ENCODE results near the gene SHROOM3.

DNA sequence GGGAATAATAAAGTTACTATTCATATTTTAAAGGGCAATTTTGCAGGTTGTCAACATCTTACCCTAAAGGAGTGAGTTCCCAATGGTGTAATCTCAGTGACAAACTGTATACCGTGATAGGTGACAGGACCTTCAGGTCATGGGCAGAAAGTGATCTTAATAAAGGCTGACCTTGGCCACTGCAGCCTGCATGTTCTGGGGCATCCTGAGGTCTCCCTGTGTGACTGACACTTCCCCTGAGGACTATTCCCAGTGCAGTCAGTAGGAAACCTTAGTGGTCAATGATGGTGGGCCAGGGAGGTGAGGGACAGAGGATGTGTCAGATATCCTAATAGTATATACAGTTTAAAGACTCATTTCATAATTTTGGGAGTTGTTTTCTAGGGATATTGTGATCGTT, 137.2 kb downstream of the SHROOM3 start:
- TF ChIP-seq NFIC (IDR thresholded peaks at IDR 0.05; ENCODE audit: low read length) = no peak
- no peak for TF ChIP-seq ZNF7 (CRISPR knock-in tag; IDR thresholded peaks at IDR 0.05)
- TF ChIP-seq ZNF431 (CRISPR knock-in tag; IDR thresholded peaks at IDR 0.05; ENCODE audit: borderline replicate concordance, low read depth) = no peak
- TF ChIP-seq, protein P1, sequence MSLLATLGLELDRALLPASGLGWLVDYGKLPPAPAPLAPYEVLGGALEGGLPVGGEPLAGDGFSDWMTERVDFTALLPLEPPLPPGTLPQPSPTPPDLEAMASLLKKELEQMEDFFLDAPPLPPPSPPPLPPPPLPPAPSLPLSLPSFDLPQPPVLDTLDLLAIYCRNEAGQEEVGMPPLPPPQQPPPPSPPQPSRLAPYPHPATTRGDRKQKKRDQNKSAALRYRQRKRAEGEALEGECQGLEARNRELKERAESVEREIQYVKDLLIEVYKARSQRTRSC (CRISPR knock-in tag; IDR thresholded peaks at IDR 0.05; ENCODE audit: low read depth) = no peak
- TF ChIP-seq, protein P2, sequence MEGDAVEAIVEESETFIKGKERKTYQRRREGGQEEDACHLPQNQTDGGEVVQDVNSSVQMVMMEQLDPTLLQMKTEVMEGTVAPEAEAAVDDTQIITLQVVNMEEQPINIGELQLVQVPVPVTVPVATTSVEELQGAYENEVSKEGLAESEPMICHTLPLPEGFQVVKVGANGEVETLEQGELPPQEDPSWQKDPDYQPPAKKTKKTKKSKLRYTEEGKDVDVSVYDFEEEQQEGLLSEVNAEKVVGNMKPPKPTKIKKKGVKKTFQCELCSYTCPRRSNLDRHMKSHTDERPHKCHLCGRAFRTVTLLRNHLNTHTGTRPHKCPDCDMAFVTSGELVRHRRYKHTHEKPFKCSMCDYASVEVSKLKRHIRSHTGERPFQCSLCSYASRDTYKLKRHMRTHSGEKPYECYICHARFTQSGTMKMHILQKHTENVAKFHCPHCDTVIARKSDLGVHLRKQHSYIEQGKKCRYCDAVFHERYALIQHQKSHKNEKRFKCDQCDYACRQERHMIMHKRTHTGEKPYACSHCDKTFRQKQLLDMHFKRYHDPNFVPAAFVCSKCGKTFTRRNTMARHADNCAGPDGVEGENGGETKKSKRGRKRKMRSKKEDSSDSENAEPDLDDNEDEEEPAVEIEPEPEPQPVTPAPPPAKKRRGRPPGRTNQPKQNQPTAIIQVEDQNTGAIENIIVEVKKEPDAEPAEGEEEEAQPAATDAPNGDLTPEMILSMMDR (CRISPR knock-in tag; IDR thresholded peaks at IDR 0.05) = no peak

Data from HepG2 (cell line).